GM18520 (cell line): ENCODE measurements around the gene PPFIA1.
"Not testable (repeated sequence)": the region's sequence is repeated elsewhere in the genome, so short reads cannot be mapped to it uniquely, and the experiment has no call there.

ENCODE experiments used
- ATAC-seq: cut with Tn5 transposase; IDR thresholded peaks from one replicate; pipeline ENCODE4 v1.9.1; 2021; ENCODE audit not compliant: unreplicated experiment

Gene PPFIA1

DNA sequence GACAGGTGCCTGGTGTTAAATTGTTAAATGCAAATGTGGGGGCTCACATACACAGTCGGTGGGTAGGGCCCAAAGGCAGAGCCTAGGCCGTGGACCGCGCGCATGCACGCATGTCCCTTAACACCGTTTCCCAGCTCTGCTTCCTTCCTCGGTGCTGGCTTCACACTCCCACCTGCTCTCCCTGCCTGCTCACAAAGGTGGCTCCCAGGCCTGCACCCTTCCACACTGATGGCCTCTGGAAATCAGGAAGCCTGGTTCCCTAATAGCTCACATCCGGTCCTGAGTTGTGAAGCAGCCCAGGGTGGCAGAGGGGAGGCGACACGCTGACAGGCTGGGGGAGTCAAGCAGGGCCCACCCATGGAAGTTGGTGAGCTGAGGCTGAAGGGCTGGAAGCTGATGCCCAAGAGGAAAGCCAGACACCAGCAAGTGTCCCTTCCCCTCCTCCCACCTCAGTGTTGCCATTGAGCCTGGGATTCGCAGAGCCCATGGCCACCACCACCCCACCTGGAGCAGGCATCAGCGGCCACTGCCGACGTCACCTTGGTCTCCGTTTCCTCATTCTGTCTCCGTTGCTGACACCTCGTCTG is 114.2 kb downstream of the PPFIA1 start:
- ATAC-seq = no peak

- ATAC-seq = no peak
These were observed 117.1 kb downstream of the PPFIA1 start for GRCh38 chr11:70387564-70387963.

DNA sequence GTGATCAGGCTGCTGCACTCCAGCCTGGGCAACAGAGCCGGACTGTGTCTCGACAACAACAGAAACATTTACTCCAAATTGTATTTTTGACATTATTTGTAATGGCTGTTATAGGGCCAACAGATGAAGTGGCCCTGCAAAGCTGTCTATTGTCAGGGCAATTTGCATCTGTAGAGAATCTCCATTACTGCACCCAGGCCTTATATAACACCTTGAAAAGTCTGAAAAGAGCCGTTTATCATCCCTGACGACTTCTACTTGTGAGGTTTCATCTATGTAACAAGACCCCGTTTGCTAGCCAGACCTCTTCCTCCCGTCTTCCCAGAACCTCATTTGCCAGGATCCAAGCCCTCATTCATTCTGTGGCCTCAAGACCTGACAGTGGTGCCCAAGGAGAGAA is 118.7 kb downstream of the PPFIA1 start:
- ATAC-seq = no peak

- not testable (repeated sequence) for ATAC-seq
These were observed 120.4 kb downstream of the PPFIA1 start for GRCh38 chr11:70390882-70391281.

DNA sequence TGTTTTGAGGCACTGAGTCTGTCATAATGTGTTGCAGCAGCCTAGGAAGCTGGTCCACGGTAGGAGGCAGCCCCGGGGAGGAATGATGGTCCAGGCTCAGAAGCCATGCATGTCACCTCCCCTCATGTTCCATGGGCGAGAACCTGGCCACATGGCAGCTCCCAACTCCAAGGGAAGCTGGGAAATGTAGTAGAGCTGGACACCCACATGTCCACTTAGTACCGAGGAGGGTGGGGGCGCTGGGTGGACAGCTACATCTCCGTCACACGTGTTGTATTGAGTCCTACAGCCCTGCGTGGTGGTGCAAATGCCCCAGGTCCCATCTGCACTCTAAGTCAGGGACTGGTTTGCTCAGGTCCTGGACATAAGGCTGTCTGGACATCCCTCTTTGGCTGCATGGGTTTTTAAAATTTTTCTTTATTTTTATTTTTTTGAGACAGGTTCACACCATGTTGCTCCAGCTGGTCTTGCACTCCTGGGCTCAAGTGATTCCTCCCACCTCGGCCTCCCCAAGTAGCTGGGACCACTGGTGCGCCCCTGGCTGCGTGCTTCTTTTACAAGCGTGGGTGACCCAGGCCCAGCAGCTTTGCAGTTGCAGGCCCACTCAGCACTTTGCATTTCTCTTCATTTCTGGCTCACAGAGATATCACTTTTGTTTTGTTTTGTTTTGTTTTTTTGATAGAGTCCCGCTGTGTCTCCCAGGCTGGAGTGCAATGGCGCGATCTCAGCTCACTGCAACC is 123.9 kb downstream of the PPFIA1 start:
- ATAC-seq = no peak

DNA sequence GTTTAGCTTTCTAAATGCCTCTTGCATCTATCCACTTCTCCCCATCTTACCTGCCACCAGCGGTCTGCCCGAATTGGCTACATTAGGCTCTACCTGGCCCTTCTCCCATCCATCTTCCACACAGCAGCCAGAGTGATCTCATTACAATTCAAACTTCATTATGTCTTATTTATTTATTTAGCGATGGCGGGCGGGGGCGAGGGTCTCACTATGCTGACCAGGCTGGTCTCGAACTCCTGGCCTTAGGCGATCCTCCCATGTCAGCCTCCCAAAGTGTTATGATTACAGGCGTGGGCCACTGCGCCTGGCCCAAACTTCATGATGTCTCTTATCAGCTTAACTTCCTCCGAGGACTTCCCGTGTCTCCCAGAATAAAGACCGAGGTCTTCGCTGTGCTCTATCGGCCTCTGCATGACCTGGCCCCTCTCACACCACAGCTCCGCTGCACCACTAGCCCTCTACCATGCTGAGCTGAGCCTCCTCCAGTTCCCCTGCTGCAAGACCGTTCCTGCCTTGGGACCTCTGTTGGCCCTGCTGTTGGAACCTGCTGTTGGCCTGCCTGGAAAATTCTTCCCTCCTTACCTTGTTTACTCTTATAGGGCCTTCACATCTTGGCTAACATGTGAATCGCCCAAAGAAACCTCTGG is 127.0 kb downstream of the PPFIA1 start:
- no peak for ATAC-seq

DNA sequence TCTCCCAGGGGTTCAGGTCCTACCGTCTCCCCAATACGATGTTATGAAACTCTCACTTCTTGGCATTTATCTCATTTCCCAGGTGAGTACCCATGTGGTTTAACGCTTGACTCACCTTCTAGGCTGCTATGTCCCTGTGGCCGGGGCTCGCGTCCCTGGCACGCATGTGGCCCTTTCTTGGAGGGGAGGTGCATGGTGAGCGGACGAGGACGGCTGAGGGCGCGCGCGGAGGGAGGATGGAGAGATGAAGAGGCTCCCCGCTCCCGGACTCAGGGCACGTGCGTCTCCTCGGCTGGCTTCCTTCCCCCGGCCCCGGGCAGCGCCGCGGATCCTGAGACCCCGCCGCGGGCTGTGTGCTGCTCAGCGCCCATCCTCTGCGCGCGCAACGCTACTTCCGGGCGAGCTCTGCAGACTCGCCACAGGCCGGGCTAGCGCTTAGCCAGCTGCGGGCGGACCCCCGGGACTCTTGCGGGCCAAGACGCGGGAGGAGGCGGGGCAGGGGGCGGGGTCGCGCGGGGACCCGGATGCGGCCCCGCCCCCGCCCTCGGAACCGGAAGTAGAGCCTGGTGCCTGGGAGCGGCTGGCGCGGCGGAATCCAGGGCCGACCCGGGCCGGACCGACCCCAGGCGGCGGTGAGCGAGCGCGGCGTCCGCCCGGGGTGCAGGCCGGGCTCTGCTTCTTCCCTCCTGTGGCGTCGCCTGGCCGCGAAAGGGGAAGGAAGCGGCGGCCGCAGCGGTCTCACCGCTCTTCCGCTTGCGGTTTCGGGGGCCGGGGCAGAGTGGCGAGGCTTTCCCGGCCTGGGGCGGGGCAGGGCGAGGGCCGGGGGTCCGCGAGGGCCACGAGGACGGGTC is 127.7 kb downstream of the PPFIA1 start, which contains the start of gene CTTN:
Gene CTTN, plus strand, starts transcription at position 547 of the 851 bp plus-strand sequence. CDS start 8,769 bp downstream, outside the sequence.
- no peak for ATAC-seq

DNA sequence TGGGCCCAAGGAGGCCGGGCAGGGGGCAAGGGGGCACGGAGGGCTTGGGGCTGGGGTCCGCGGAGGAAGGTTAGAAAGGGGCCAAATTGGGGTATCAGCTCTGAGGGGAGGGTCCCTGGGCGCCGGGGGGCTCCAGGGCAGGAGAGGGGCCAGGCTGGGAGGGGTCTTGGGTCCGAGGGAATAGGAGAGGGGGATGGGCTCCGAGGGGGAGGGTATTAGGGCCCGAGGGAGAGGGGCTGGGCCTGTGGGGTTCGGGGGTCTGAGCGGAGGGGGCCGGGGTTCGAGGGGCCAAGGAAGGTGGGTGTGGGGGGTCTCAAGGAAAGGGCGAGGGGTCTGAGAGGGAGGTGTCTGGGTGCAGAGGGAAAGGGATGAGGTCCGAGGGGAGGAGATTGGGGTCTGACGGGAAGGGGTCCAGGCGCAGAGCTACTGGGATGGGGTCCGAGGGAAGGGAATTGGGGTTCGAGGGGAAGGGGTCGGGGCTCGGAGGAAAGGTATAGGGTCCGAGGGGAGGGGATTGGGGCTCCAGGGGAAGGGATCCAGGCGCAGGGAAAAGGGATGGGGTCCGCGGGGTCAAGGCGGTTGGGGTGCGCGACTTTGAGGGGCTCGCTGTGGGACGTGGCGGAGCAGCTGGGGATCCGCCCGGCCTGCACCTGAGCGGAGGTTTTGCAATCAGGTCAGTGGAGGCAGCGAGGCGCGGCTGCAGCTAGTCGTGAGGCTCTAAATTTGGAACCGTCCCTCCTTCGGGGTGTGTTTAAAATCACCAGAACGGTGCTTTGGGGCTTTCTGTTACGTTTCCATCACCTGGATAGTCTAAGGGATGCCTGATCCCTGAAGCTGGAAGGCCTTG is 128.6 kb downstream of the PPFIA1 start:
- no peak for ATAC-seq

GRCh38 chr11:70399681-70400112 is 129.2 kb downstream of the PPFIA1 start:
- ATAC-seq = no peak

DNA sequence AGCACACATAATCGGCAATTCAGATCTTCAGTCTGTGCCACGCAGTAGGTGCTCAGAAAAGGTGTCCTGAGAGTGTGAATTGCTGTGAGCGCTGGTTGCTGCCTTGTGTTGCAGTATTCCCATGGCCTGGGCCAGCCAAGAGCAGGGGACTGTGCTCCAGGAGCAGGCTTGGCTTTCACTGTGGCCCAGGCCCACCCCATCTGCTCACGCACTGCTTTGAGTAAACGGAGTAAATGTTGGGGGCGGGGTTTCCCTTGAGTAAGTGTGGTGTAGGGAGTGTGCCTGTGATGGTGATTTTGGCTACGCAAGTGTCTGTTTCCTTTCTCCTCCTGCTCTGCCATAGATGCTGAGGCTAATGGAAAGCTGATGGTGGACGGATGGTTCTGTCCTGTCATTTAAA is 130.2 kb downstream of the PPFIA1 start:
- ATAC-seq = no peak

DNA sequence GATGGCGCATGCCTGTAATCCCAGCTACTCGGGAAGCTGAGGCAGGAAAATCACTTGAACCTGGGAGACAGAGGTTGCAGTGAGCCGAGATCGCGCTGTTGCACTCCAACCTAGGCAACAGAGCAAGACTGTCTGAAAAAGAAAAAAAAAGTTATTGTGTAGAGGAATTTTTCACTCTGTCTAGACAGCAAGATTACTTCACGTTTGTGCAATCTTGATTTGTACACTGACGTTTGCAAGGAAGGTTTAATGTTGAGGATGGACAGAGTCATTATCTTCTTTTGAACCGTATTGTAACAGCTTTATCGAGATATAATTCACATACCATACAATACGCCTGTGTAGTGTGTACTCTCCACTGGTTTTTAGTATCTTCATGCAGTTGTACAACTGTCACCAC is 131.5 kb downstream of the PPFIA1 start:
- no peak for ATAC-seq

DNA sequence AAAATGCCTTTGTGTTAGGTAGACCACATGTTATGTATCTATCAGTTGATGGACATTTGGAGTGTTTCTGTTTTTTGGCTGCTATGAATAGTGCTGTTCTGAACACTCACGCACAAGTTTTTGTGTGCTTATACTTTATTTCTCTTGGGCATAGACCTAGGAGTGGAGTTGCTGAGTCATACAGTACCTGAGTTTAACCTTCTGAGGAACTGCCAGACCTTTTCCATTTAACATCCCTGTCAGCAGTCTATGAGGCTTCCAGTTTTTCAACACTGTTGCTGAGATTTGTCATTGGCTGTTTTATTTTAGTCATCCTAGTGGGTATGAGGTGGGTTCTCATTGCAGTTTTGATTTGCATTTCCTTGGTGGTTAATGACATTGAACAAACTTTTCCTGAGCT is 132.2 kb downstream of the PPFIA1 start:
- no peak for ATAC-seq

DNA sequence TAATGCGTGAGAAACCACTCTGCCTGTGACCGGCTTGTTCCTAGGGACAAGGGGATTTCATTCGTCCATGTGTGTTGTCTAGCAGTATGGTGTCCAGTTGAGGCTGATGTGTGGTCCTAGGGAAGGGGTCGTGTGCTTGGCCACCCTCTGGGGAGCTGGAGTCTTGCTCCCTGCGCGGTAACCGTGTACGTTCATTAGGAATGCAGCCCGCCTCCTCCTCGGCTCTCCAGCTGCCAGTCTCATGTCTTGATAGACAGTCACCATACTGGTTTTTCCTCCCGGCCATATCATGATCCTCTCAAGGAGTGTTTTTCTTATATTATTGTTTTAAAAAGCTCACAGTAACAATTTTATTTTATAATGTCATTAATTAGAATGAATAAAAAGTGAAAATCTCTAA is 133.8 kb downstream of the PPFIA1 start:
- ATAC-seq = no peak

DNA sequence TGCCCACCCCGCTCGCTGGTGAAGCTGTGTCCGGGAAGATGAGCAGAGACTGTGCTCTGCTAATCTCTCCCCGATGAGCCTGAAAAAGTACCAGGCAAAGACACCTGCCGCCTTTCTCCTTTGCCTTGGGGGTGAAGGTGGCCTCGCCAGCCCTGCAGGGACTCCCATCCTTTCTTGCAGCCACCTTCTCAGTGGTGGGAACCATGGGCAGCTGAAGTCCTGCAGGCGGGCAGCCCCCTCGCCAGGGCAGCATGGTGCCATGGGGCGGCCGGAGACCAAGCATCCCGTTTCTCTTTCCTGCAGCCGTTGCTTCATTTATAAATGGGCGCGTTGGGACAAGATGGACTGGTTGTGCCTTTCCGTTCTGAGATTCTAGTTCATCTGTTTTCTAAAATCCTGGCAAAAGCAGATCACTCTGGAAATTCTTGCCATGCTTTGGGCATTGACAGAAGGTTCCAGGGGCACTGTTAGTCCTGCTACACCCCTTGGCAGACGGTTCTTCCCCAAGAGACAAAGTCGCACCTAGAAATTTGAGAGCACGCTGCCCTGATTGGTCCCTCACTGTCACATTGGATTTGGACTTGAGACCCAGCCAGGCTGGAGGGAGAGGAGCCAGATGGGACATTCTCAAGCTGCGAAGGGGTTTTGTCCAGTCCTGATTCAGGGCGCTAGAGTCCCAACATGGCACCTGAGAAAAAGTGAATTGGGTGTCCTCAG is 135.3 kb downstream of the PPFIA1 start:
- ATAC-seq = no peak

DNA sequence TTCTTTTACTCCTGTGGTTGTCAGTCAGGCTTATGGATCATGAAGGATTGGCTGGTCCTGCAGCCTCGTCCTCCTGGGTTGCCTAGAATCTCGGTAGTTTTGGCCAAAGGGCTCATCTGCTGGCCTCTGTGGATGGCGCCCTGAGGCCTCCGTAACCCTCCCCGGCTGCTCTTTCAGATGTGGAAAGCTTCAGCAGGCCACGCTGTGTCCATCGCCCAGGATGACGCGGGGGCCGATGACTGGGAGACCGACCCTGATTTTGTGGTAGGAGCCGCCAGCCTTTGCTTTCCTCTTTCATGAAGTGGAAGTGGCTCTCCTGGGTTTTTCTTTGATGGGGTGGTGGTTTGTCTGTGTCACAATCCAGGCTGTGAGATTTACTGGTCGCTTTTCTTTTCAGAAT is 136.6 kb downstream of the PPFIA1 start:
- ATAC-seq = no peak

GRCh38 chr11:70407814-70408213 is 137.3 kb downstream of the PPFIA1 start:
- no peak for ATAC-seq

GRCh38 chr11:70408326-70408725 is 137.8 kb downstream of the PPFIA1 start:
- not testable (repeated sequence) for ATAC-seq

DNA sequence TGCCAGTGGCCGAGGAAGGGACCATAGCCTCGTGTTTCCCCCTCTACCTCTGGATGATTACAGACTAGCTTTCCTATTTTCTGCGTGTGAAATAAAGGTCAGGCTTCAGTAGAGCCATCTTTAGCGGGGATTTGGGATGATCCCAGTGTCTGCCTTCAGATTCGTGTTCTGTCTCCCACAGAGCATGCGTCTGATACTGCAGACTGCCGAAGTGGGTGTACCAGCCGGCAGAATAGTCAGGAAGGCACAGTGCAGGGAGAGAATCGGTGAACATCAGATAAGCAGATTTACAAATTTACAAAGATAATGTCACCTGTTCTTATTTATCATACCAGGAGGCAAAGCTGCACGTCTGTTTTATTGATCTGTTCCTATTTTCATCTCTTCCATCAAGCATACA is 138.9 kb downstream of the PPFIA1 start:
- no peak for ATAC-seq

DNA sequence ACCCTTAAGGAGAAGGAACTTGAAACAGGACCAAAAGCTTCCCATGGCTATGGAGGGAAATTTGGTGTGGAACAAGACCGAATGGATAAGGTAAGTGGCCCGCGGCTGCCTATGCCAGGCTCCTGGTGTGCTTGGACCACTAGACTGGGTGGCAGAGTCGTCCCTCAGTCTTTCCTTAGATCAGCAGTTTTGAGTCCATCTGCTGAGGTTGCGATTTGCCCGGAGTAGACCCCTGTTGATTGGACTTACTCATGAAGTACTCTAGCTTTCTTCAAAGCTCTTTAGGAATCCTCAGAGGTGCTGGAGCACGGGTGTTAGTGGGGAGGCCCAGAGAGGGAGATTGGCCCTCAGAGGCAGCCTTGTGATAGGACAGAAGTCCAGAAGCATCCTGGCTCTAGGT is 139.4 kb downstream of the PPFIA1 start:
- no peak for ATAC-seq
